AG10803 (cell line): ENCODE results near the gene COMMD2.

ENCODE experiments used
- DNase-seq: peaks from one replicate; pipeline ENCODE4 v3.0.0; 2010; ENCODE audit warnings: low read depth
- H3K4me3 ChIP-seq: 2 replicates; pipeline ENCODE4 v1.5.1; 2011; ENCODE audit warnings: mild to moderate bottlenecking, low read length, control low read depth
- CTCF ChIP-seq: conservative IDR thresholded peaks from 2 replicates; pipeline ENCODE4 v1.5.1; 2011; ENCODE audit warnings: mild to moderate bottlenecking, low read length, control low read depth, inconsistent platforms

The COMMD2 gene

GRCh38 chr3:149720918-149721317, 31.4 kb downstream of the COMMD2 start:
- DNase-seq = no peak
- no peak overlapping the region for H3K4me3 ChIP-seq
- TF ChIP-seq CTCF = no peak

- TF ChIP-seq CTCF = peak; percentile 88
- peak; percentile 81 for DNase-seq
- H3K4me3 ChIP-seq = no peak overlapping the region
These were observed 34.8 kb downstream of the COMMD2 start for GRCh38 chr3:149717391-149718056.

GRCh38 chr3:149716984-149717383, 35.3 kb downstream of the COMMD2 start:
- H3K4me3 ChIP-seq = no peak overlapping the region
- DNase-seq = no peak
- no peak for TF ChIP-seq CTCF

GRCh38 chr3:149715247-149715646, 37.0 kb downstream of the COMMD2 start:
- no peak overlapping the region for H3K4me3 ChIP-seq
- no peak for DNase-seq
- no peak for TF ChIP-seq CTCF

- no peak overlapping the region for H3K4me3 ChIP-seq
- DNase-seq = no peak
- TF ChIP-seq CTCF = no peak
These were observed 38.3 kb downstream of the COMMD2 start for GRCh38 chr3:149713730-149714654.

GRCh38 chr3:149706905-149707304, 45.4 kb downstream of the COMMD2 start:
- DNase-seq = peak; percentile 47
- no peak for TF ChIP-seq CTCF
- no peak overlapping the region for H3K4me3 ChIP-seq

- no peak for TF ChIP-seq CTCF
- no peak overlapping the region for H3K4me3 ChIP-seq
- DNase-seq = no peak
These were observed 46.9 kb downstream of the COMMD2 start for GRCh38 chr3:149705416-149705815.
